ENCODE data around the gene C5orf63.

The C5orf63 gene

GRCh38 chr5:127051591-127051990 is 21.7 kb downstream of the C5orf63 start:
- H3K27me3 ChIP-seq (ENCODE audit: control insufficient read depth, insufficient read depth, low read length): no peaks in the 10 kb centered on the region

GRCh38 chr5:127046343-127047072 is 26.8 kb downstream of the C5orf63 start:
- Histone ChIP-seq H3K9ac (ENCODE audit: low read depth, low read length) (no peak overlapping the region), H3K27me3 (ENCODE audit: control insufficient read depth, insufficient read depth, low read length) (no peaks in the 10 kb centered on the region), H3K36me3 (ENCODE audit: control insufficient read depth, insufficient read depth, low read length) (no peaks in the 10 kb centered on the region), H3K4me3 (ENCODE audit: low read depth, low read length) (no peak overlapping the region), H3K4me1 (ENCODE audit: control insufficient read depth, insufficient read depth, low read length) (peaks cover 9% of the 10 kb centered on the region), H3K9me3 (ENCODE audit: control insufficient read depth, insufficient read depth, low read length) (no peaks in the 10 kb centered on the region)

More at GRCh38 chr5:127051591-127051990, 21.7 kb downstream of the C5orf63 start:
- H3K4me1 ChIP-seq (ENCODE audit: control insufficient read depth, insufficient read depth, low read length): no peaks in the 10 kb centered on the region
- no peak overlapping the region for H3K4me3 ChIP-seq (ENCODE audit: low read depth, low read length)
- no peaks in the 10 kb centered on the region for H3K36me3 ChIP-seq (ENCODE audit: control insufficient read depth, insufficient read depth, low read length)
- no peaks in the 10 kb centered on the region for H3K9me3 ChIP-seq (ENCODE audit: control insufficient read depth, insufficient read depth, low read length)
- H3K9ac ChIP-seq (ENCODE audit: low read depth, low read length): no peak overlapping the region

GRCh38 chr5:127042593-127042992 is 30.7 kb downstream of the C5orf63 start:
- H3K9me3 ChIP-seq (ENCODE audit: control insufficient read depth, insufficient read depth, low read length): no peaks in the 10 kb centered on the region
- no peak overlapping the region for H3K9ac ChIP-seq (ENCODE audit: low read depth, low read length)
- H3K27me3 ChIP-seq (ENCODE audit: control insufficient read depth, insufficient read depth, low read length): no peaks in the 10 kb centered on the region
- no peak overlapping the region for H3K4me3 ChIP-seq (ENCODE audit: low read depth, low read length)
- no peaks in the 10 kb centered on the region for H3K36me3 ChIP-seq (ENCODE audit: control insufficient read depth, insufficient read depth, low read length)
- H3K4me1 ChIP-seq (ENCODE audit: control insufficient read depth, insufficient read depth, low read length): peaks cover 25% of the 10 kb centered on the region

- Histone ChIP-seq H3K4me1 (ENCODE audit: control insufficient read depth, insufficient read depth, low read length) (peaks cover 25% of the 10 kb centered on the region), H3K9ac (ENCODE audit: low read depth, low read length) (no peak overlapping the region), H3K4me3 (ENCODE audit: low read depth, low read length) (peak overlapping the region; percentile 6), H3K27me3 (ENCODE audit: control insufficient read depth, insufficient read depth, low read length) (no peaks in the 10 kb centered on the region), H3K36me3 (ENCODE audit: control insufficient read depth, insufficient read depth, low read length) (no peaks in the 10 kb centered on the region), H3K9me3 (ENCODE audit: control insufficient read depth, insufficient read depth, low read length) (no peaks in the 10 kb centered on the region)
These were observed 31.7 kb downstream of the C5orf63 start for GRCh38 chr5:127041571-127041970.

GRCh38 chr5:127040796-127041520 is 32.3 kb downstream of the C5orf63 start:
- Histone ChIP-seq H3K4me3 (ENCODE audit: low read depth, low read length) (peak overlapping the region; percentile 6), H3K4me1 (ENCODE audit: control insufficient read depth, insufficient read depth, low read length) (peaks cover 25% of the 10 kb centered on the region), H3K9me3 (ENCODE audit: control insufficient read depth, insufficient read depth, low read length) (no peaks in the 10 kb centered on the region), H3K36me3 (ENCODE audit: control insufficient read depth, insufficient read depth, low read length) (no peaks in the 10 kb centered on the region), H3K9ac (ENCODE audit: low read depth, low read length) (no peak overlapping the region), H3K27me3 (ENCODE audit: control insufficient read depth, insufficient read depth, low read length) (no peaks in the 10 kb centered on the region)

GRCh38 chr5:127038550-127038949 is 34.8 kb downstream of the C5orf63 start:
- H3K9me3 ChIP-seq (ENCODE audit: control insufficient read depth, insufficient read depth, low read length): no peaks in the 10 kb centered on the region
- H3K4me3 ChIP-seq (ENCODE audit: low read depth, low read length): no peak overlapping the region
- peaks cover 25% of the 10 kb centered on the region for H3K4me1 ChIP-seq (ENCODE audit: control insufficient read depth, insufficient read depth, low read length)
- H3K36me3 ChIP-seq (ENCODE audit: control insufficient read depth, insufficient read depth, low read length): no peaks in the 10 kb centered on the region
- no peak overlapping the region for H3K9ac ChIP-seq (ENCODE audit: low read depth, low read length)
- no peaks in the 10 kb centered on the region for H3K27me3 ChIP-seq (ENCODE audit: control insufficient read depth, insufficient read depth, low read length)

GRCh38 chr5:127031863-127032232 is 41.5 kb downstream of the C5orf63 start:
- H3K4me1 ChIP-seq (ENCODE audit: control insufficient read depth, insufficient read depth, low read length): peaks cover 15% of the 10 kb centered on the region
- H3K4me3 ChIP-seq (ENCODE audit: low read depth, low read length): peak overlapping the region; percentile 90
- H3K36me3 ChIP-seq (ENCODE audit: control insufficient read depth, insufficient read depth, low read length): no peaks in the 10 kb centered on the region
- H3K9me3 ChIP-seq (ENCODE audit: control insufficient read depth, insufficient read depth, low read length): no peaks in the 10 kb centered on the region
- peaks cover 15% of the 10 kb centered on the region for H3K27me3 ChIP-seq (ENCODE audit: control insufficient read depth, insufficient read depth, low read length)
- no peak overlapping the region for H3K9ac ChIP-seq (ENCODE audit: low read depth, low read length)

GRCh38 chr5:127031147-127031862 is 42.0 kb downstream of the C5orf63 start:
- peak overlapping the region; percentile 90 for H3K4me3 ChIP-seq (ENCODE audit: low read depth, low read length)
- H3K4me1 ChIP-seq (ENCODE audit: control insufficient read depth, insufficient read depth, low read length): peaks cover 21% of the 10 kb centered on the region
- H3K27me3 ChIP-seq (ENCODE audit: control insufficient read depth, insufficient read depth, low read length): peaks cover 15% of the 10 kb centered on the region
- H3K36me3 ChIP-seq (ENCODE audit: control insufficient read depth, insufficient read depth, low read length): no peaks in the 10 kb centered on the region
- H3K9ac ChIP-seq (ENCODE audit: low read depth, low read length): peak overlapping the region; percentile 30
- H3K9me3 ChIP-seq (ENCODE audit: control insufficient read depth, insufficient read depth, low read length): no peaks in the 10 kb centered on the region

- peak within 1 kb of the TSS; percentile 90 for H3K4me3 ChIP-seq (ENCODE audit: low read depth, low read length)
- H3K9me3 ChIP-seq (ENCODE audit: control insufficient read depth, insufficient read depth, low read length): no peaks in the 10 kb centered on the region
- no peaks in the 10 kb centered on the region for H3K36me3 ChIP-seq (ENCODE audit: control insufficient read depth, insufficient read depth, low read length)
- H3K27me3 ChIP-seq (ENCODE audit: control insufficient read depth, insufficient read depth, low read length): peaks cover 15% of the 10 kb centered on the region
- H3K9ac ChIP-seq (ENCODE audit: low read depth, low read length): peak within 1 kb of the TSS; percentile 79
- peaks cover 21% of the 10 kb centered on the region for H3K4me1 ChIP-seq (ENCODE audit: control insufficient read depth, insufficient read depth, low read length)
These were observed 42.8 kb downstream of the C5orf63 start, which contains the start of gene MARCHF3 for GRCh38 chr5:127030259-127031146. Gene MARCHF3, minus strand, starts transcription at chr5:127030558. Its CDS starts 112,387 bp downstream, at chr5:126918171.

- H3K27me3 ChIP-seq (ENCODE audit: control insufficient read depth, insufficient read depth, low read length): peaks cover 15% of the 10 kb centered on the region
- H3K9me3 ChIP-seq (ENCODE audit: control insufficient read depth, insufficient read depth, low read length): no peaks in the 10 kb centered on the region
- peak overlapping the region; percentile 90 for H3K4me3 ChIP-seq (ENCODE audit: low read depth, low read length)
- H3K36me3 ChIP-seq (ENCODE audit: control insufficient read depth, insufficient read depth, low read length): no peaks in the 10 kb centered on the region
- H3K9ac ChIP-seq (ENCODE audit: low read depth, low read length): peak overlapping the region; percentile 79
- peaks cover 21% of the 10 kb centered on the region for H3K4me1 ChIP-seq (ENCODE audit: control insufficient read depth, insufficient read depth, low read length)
These were observed 43.6 kb downstream of the C5orf63 start for GRCh38 chr5:127029581-127030258.
